ENCODE results near the gene LMX1B.

Gene LMX1B

DNA sequence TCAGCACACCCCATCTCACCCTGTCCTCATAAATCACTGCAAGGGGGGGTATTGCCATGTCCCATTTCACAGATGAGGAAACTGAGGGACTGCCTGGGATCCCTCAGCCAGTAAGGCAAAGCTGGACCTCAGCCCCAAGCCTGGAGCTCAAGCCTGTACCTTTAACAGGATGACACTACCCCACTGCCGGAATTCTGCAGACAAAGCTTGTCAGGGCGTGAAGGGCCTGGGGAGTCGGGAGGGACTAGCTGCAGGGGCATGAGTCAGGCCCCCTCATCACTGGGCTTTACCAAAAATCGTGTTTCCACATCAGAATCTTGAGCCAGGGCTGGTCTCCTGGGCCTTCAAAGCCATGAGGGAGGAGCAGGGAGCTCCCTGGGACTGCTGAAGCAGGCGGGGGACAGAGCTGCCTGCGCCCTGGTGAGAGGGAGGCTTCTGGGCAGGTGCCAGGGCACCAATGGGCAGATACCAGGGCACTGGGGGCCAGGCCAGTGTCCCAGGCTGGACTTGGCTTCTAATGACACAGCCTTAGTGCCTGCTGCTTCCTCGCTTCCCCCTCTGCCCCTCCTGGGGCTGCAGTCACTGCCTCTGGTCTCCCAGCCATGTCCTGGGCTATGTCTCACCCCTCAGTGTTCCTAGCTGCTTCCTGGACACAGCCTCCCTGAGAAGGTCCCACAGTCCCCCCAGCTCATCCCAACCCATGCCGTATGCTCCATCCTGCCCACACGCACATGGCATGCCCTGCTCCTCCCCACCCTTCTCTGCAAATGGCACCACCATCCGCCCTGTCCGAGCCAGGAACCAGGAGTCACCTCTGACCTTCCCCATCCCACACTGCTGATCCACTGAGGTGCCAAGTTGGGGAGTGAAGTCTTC, 80.7 kb downstream of the LMX1B start:
- Histone ChIP-seq H3K9ac (no peak overlapping the region), H3K36me3 (no peaks in the 10 kb centered on the region), H3K4me2 (no peak overlapping the region), H3K9me3 (replicated peaks in 1 of 11) (no peaks in the 10 kb centered on the region), H3K4me1 (no peaks in the 10 kb centered on the region), H4K20me1 (peaks cover 0 to 61% (median 0%) of the 10 kb centered on the region in 11 experiments; a peak in 7 of 22 replicates), H3K27ac (no peak overlapping the region), H3K27me3 (peaks cover 0 to 4% (median under 1%) of the 10 kb centered on the region in 11 experiments; a peak in 7 of 22 replicates), H3K4me3 (no peak overlapping the region)
- TF ChIP-seq Cebpa-rat (IDR thresholded peaks at IDR 0.05): no peak

DNA sequence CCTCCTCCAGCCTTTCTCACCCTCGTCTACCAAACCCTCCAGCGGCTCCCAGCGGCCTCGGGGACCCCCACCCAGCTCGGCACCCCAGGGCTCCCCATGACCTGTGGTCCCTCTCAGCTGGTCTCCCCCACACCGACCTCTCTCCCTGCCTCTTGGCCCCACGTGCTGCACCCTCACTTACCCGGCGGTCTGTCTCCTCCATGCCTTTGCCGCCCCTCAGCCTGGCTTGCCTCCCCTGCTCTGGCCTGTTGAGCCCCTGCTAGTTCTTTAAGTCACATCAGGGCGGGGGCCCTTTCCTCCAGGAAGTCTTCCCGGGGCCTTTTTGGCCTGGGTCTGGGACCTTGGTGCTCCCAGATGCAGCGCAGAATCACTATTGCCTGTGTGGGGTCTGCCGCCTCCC, 81.5 kb downstream of the LMX1B start:
- TF ChIP-seq Cebpa-rat (IDR thresholded peaks at IDR 0.05): no peak
- H3K27me3 ChIP-seq: peaks cover 0 to 4% (median 0%) of the 10 kb centered on the region in 11 experiments; a peak in 3 of 22 replicates

DNA sequence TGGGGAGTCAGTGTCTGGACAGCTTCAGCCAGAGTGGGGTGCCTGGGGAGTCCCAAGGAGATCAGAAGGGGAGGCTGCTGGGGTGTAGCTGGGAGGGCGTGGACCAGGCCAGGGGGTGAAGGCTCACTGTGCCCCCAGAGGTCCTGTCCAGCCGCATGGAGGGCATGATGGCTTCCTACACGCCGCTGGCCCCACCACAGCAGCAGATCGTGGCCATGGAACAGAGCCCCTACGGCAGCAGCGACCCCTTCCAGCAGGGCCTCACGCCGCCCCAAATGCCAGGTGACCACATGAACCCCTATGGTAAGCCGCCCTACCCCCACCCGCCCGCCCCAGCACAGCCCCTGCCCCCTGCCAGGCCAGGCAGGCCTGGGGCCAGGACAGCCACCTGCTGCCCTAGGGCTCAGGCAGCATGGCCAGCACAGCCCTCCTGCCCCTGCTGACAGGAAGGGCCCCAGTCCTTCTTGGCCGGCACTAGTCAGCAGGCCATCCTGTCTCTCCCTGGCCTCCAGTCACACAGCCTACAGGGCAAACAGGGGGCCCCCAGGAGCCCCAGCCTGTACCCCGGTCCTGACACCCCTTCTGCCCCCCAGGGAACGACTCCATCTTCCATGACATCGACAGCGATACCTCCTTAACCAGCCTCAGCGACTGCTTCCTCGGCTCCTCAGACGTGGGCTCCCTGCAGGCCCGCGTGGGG, 82.1 kb downstream of the LMX1B start:
- 0 out of 20 replicates have a peak, but pooled peaks cover 0 to 3% (median 0%) of the 10 kb centered on the region in 10 experiments for H3K4me1 ChIP-seq
- H3K9ac ChIP-seq: no peak overlapping the region
- H3K4me3 ChIP-seq: no peak overlapping the region
- no peak overlapping the region for H3K4me2 ChIP-seq
- H3K36me3 ChIP-seq: no peaks in the 10 kb centered on the region
- no peak overlapping the region for H3K27ac ChIP-seq
- TF ChIP-seq Cebpa-rat (IDR thresholded peaks at IDR 0.05): no peak
- peaks cover 0 to 4% (median 0%) of the 10 kb centered on the region in 11 experiments; a peak in 2 of 22 replicates for H3K27me3 ChIP-seq
- peaks cover 0 to 51% (median 0%) of the 10 kb centered on the region in 11 experiments; a peak in 6 of 22 replicates for H4K20me1 ChIP-seq
- H3K9me3 ChIP-seq (replicated peaks in 1 of 11): no peaks in the 10 kb centered on the region

More for the DNA sequence above, 81.5 kb downstream of the LMX1B start:
- H3K9me3 ChIP-seq (replicated peaks in 1 of 11): no peaks in the 10 kb centered on the region
- no peak overlapping the region for H3K9ac ChIP-seq
- H3K36me3 ChIP-seq: no peaks in the 10 kb centered on the region
- peaks cover 0 to 56% (median 0%) of the 10 kb centered on the region in 11 experiments; a peak in 7 of 22 replicates for H4K20me1 ChIP-seq
- no peak overlapping the region for H3K27ac ChIP-seq
- H3K4me2 ChIP-seq: no peak overlapping the region
- no peak overlapping the region for H3K4me3 ChIP-seq
- H3K4me1 ChIP-seq: no peaks in the 10 kb centered on the region

DNA sequence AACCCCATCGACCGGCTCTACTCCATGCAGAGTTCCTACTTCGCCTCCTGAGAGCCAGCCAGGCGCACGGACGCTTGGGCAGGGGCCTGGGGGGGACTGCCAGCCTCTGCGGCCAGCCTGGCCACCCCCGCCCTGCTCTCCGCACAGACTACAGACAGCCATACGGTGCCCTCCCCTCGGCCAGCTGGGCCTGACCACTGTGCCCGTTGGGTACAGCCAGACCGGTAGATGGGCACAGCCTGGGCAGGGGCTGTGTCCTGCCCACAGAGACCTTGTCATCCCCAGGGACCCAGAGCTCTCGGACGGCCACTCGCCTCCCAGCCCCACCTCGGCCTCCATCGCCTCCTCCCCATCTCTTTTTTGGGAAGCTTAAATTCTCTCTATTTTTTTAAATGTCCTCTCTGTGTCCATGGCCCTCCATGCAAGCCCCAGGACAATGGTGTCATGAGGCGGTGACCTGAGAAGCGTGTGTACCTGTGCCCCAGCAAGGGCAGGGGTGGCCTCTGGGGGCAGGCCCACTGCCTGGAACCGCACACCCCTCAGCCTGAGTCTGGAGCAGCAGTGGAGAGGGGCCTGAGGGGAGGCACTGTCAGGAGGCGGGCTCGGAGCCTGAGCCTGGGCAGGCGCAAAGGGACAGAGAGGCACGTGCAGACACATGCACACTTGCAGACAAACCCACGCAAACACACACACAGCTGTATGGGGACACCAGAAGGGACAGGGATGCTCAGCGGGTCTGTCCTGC, 82.8 kb downstream of the LMX1B start:
- H3K27me3 ChIP-seq: peaks cover 0 to 4% (median 0%) of the 10 kb centered on the region in 11 experiments; a peak in 2 of 22 replicates

DNA sequence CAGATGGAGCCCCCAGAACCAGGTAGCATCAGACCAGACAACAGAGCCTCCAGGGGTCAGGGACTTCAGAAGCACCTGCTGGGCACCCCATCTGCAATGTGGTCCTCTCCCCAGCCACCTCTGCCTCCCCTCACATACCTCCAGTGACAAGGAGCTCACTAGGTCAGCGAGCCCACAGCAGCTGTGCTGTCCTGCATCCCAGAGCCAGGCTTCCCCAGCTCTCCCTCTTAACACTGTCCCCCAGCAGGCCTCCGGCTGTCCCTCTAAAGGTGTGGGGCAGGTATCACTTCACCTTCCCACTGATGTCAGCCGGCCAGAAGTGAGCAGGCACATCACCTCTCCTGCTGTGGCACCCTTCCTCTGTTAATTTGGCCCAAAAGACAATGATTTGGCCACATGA, 83.6 kb downstream of the LMX1B start:
- 0 out of 20 replicates have a peak, but pooled peaks cover 0 to 3% (median 0%) of the 10 kb centered on the region in 10 experiments for H3K4me1 ChIP-seq
- no peak overlapping the region for H3K9ac ChIP-seq
- H3K4me3 ChIP-seq: no peak overlapping the region
- no peaks in the 10 kb centered on the region for H3K9me3 ChIP-seq (replicated peaks in 1 of 11)
- peaks cover 0 to 50% (median 0%) of the 10 kb centered on the region in 11 experiments; a peak in 5 of 22 replicates for H4K20me1 ChIP-seq
- no peak overlapping the region for H3K27ac ChIP-seq
- H3K36me3 ChIP-seq: no peaks in the 10 kb centered on the region
- peaks cover 0 to 4% (median 0%) of the 10 kb centered on the region in 11 experiments; a peak in 2 of 22 replicates for H3K27me3 ChIP-seq
- H3K4me2 ChIP-seq: no peak overlapping the region
- TF ChIP-seq Cebpa-rat (IDR thresholded peaks at IDR 0.05): no peak

More for the DNA sequence above, 82.8 kb downstream of the LMX1B start:
- Histone ChIP-seq H3K4me3 (no peak overlapping the region), H3K4me1 (0 out of 20 replicates have a peak, but pooled peaks cover 0 to 3% (median 0%) of the 10 kb centered on the region in 10 experiments), H4K20me1 (peaks cover 0 to 52% (median 0%) of the 10 kb centered on the region in 11 experiments; a peak in 5 of 22 replicates), H3K4me2 (no peak overlapping the region), H3K9me3 (replicated peaks in 1 of 11) (no peaks in the 10 kb centered on the region), H3K27ac (no peak overlapping the region), H3K36me3 (no peaks in the 10 kb centered on the region), H3K9ac (no peak overlapping the region)
- TF ChIP-seq Cebpa-rat (IDR thresholded peaks at IDR 0.05): no peak

DNA sequence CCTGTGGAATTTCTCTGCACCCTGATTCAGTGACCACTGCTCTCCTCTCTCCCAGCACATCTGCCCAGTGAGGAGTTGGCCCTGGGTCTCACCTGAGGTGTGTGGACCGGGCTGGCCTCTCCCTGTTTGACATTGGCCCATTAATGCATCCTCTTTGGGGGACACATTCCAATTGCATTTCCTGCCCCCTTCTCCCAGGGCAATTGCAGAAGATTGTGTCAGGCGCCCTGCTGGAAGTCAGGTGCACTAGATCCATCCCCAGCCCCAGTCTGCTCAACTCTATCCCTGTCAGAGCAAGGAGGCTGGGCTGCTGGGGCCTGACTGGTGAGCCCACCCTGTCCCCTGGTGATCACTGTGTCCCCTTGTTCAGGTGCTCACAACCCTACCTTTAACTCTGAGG, 84.5 kb downstream of the LMX1B start:
- no peaks in the 10 kb centered on the region for H3K36me3 ChIP-seq

DNA sequence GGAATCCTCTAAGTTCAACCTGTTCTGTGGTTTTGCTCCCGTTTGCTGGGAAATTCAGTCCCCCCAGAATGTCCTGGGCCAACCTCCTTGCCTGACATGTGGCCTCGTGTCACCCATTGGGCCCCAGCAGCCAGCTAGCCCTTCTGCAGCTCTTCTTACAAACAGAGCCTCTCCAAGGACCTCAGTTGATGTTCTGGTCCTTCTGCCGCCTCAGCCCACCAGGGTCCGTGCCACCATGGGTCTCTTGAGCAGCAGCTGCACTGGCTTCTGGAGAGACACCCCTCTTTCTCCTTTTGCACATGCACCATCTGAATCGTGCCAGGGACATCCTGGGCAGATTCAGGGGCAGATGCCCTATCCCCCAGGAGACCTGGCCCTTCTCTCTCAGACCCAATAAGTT, 85.0 kb downstream of the LMX1B start:
- Histone ChIP-seq H3K4me2 (no peak overlapping the region), H3K27ac (no peak overlapping the region), H3K4me3 (no peak overlapping the region), H4K20me1 (peaks cover 0 to 38% (median 0%) of the 10 kb centered on the region in 11 experiments; a peak in 3 of 22 replicates), H3K4me1 (0 out of 20 replicates have a peak, but pooled peaks cover 0 to 3% (median 0%) of the 10 kb centered on the region in 10 experiments), H3K36me3 (no peaks in the 10 kb centered on the region), H3K9me3 (replicated peaks in 1 of 11) (no peaks in the 10 kb centered on the region), H3K9ac (no peak overlapping the region), H3K27me3 (peaks cover 0 to 4% (median 0%) of the 10 kb centered on the region in 11 experiments; a peak in 2 of 22 replicates)
- TF ChIP-seq Cebpa-rat (IDR thresholded peaks at IDR 0.05): no peak

More for the DNA sequence above, 84.5 kb downstream of the LMX1B start:
- no peak overlapping the region for H3K4me3 ChIP-seq
- peaks cover 0 to 41% (median 0%) of the 10 kb centered on the region in 11 experiments; a peak in 3 of 22 replicates for H4K20me1 ChIP-seq
- no peak for TF ChIP-seq Cebpa-rat (IDR thresholded peaks at IDR 0.05)
- no peak overlapping the region for H3K27ac ChIP-seq
- H3K9me3 ChIP-seq (replicated peaks in 1 of 11): no peaks in the 10 kb centered on the region
- H3K4me1 ChIP-seq: 0 out of 20 replicates have a peak, but pooled peaks cover 0 to 3% (median 0%) of the 10 kb centered on the region in 10 experiments
- peaks cover 0 to 4% (median 0%) of the 10 kb centered on the region in 11 experiments; a peak in 2 of 22 replicates for H3K27me3 ChIP-seq
- no peak overlapping the region for H3K4me2 ChIP-seq
- H3K9ac ChIP-seq: no peak overlapping the region

DNA sequence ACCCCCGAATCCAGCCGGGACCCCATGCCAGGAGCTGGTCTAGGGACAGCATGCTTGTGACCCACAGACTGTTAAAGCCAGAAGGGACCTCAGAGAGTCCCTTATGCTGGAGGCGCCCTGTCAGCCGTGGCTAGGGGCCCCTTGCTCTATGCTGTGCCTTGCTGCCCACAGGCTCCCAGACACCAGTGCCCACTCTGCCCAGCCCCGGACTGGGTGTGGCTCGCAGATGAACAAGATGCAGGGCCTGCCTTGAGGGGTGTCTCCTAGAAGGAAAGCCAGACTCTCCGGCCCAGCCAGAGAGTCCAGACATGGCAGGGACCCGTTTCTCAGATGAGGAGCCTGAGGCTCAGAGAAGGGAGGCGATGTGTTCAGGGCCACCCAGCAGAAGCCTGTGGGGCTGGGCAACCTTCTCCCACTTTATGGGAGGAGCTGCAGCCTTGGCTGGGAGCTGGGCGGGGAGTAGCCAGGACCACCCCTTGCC, 85.7 kb downstream of the LMX1B start:
- H3K4me3 ChIP-seq: no peak overlapping the region
- no peak for TF ChIP-seq Cebpa-rat (IDR thresholded peaks at IDR 0.05)
- H3K36me3 ChIP-seq: no peaks in the 10 kb centered on the region
- peaks cover 0 to 6% (median 3%) of the 10 kb centered on the region in 10 experiments; a peak in 9 of 20 replicates for H3K4me1 ChIP-seq
- no peak overlapping the region for H3K9ac ChIP-seq
- H3K4me2 ChIP-seq: no peak overlapping the region
- peaks cover 0 to 40% (median 0%) of the 10 kb centered on the region in 11 experiments; a peak in 4 of 22 replicates for H4K20me1 ChIP-seq
- no peaks in the 10 kb centered on the region for H3K9me3 ChIP-seq (replicated peaks in 1 of 11)
- H3K27me3 ChIP-seq: peaks cover 0 to 5% (median 0%) of the 10 kb centered on the region in 11 experiments; a peak in 1 of 22 replicates
- H3K27ac ChIP-seq: no peak overlapping the region
